ENCODE results near the gene ADGRG1. TPM values are rescaled to one million over a fixed set of nuclear protein-coding genes. Genes with fewer than 3 reads are reported as not detected.

The ADGRG1 gene
- total RNA-seq, 1 donor from 2014 or later: 116 TPM

GRCh38 chr16:57698812-57699405 lies 70.5 kb downstream of the ADGRG1 start:
- TF ChIP-seq, protein P1, sequence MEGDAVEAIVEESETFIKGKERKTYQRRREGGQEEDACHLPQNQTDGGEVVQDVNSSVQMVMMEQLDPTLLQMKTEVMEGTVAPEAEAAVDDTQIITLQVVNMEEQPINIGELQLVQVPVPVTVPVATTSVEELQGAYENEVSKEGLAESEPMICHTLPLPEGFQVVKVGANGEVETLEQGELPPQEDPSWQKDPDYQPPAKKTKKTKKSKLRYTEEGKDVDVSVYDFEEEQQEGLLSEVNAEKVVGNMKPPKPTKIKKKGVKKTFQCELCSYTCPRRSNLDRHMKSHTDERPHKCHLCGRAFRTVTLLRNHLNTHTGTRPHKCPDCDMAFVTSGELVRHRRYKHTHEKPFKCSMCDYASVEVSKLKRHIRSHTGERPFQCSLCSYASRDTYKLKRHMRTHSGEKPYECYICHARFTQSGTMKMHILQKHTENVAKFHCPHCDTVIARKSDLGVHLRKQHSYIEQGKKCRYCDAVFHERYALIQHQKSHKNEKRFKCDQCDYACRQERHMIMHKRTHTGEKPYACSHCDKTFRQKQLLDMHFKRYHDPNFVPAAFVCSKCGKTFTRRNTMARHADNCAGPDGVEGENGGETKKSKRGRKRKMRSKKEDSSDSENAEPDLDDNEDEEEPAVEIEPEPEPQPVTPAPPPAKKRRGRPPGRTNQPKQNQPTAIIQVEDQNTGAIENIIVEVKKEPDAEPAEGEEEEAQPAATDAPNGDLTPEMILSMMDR (IDR thresholded peaks at IDR 0.05; ENCODE audit: partially characterized antibody, unreplicated experiment): no peak
- DNase-seq: no peak
- no peaks in the 10 kb centered on the region for H3K36me3 Mint-ChIP-seq (ENCODE audit: unreplicated experiment)
- H3K27ac Mint-ChIP-seq (ENCODE audit: unreplicated experiment): no peak overlapping the region
- peaks cover 4% of the 10 kb centered on the region for H3K27me3 Mint-ChIP-seq (ENCODE audit: unreplicated experiment)
- H3K9me3 Mint-ChIP-seq (ENCODE audit: unreplicated experiment): no peaks in the 10 kb centered on the region
- no peak overlapping the region for H3K4me3 Mint-ChIP-seq (ENCODE audit: unreplicated experiment)
- H3K4me1 Mint-ChIP-seq (ENCODE audit: low read depth, unreplicated experiment): peaks cover 2% of the 10 kb centered on the region

GRCh38 chr16:57699481-57699880 lies 71.1 kb downstream of the ADGRG1 start:
- no peaks in the 10 kb centered on the region for H3K9me3 Mint-ChIP-seq (ENCODE audit: unreplicated experiment)
- H3K27me3 Mint-ChIP-seq (ENCODE audit: unreplicated experiment): peaks cover 4% of the 10 kb centered on the region
- no peak for DNase-seq
- no peak overlapping the region for H3K27ac Mint-ChIP-seq (ENCODE audit: unreplicated experiment)
- H3K4me3 Mint-ChIP-seq (ENCODE audit: unreplicated experiment): no peak overlapping the region
- TF ChIP-seq, protein P1 (IDR thresholded peaks at IDR 0.05; ENCODE audit: partially characterized antibody, unreplicated experiment): no peak
- peaks cover 2% of the 10 kb centered on the region for H3K4me1 Mint-ChIP-seq (ENCODE audit: low read depth, unreplicated experiment)
- H3K36me3 Mint-ChIP-seq (ENCODE audit: unreplicated experiment): no peaks in the 10 kb centered on the region

DNA sequence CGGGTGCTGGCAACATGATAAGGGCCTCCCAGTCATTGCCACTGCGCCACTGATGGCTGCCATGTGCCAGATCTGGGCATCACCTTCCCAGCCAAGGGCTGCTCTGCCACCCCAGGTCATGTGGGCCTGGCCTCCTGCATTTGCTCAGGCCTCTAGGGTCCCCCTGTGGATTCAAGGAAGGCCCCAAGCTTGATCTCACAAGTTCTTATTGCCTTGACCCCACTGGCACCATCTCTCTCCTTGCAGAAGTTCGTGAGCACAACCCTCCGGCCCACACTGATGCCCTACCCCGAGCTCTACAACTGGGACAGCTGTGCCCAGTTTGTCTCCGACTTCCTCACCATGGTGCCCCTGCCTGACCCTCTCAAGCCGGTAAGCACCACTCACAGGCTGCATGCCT lies 71.5 kb downstream of the ADGRG1 start:
- TF ChIP-seq, protein P1 (IDR thresholded peaks at IDR 0.05; ENCODE audit: partially characterized antibody, unreplicated experiment): no peak
- H3K27ac Mint-ChIP-seq (ENCODE audit: unreplicated experiment): no peak overlapping the region
- peaks cover 4% of the 10 kb centered on the region for H3K27me3 Mint-ChIP-seq (ENCODE audit: unreplicated experiment)
- peaks cover 2% of the 10 kb centered on the region for H3K4me1 Mint-ChIP-seq (ENCODE audit: low read depth, unreplicated experiment)
- no peaks in the 10 kb centered on the region for H3K36me3 Mint-ChIP-seq (ENCODE audit: unreplicated experiment)
- no peaks in the 10 kb centered on the region for H3K9me3 Mint-ChIP-seq (ENCODE audit: unreplicated experiment)
- no peak overlapping the region for H3K4me3 Mint-ChIP-seq (ENCODE audit: unreplicated experiment)
- DNase-seq: no peak

DNA sequence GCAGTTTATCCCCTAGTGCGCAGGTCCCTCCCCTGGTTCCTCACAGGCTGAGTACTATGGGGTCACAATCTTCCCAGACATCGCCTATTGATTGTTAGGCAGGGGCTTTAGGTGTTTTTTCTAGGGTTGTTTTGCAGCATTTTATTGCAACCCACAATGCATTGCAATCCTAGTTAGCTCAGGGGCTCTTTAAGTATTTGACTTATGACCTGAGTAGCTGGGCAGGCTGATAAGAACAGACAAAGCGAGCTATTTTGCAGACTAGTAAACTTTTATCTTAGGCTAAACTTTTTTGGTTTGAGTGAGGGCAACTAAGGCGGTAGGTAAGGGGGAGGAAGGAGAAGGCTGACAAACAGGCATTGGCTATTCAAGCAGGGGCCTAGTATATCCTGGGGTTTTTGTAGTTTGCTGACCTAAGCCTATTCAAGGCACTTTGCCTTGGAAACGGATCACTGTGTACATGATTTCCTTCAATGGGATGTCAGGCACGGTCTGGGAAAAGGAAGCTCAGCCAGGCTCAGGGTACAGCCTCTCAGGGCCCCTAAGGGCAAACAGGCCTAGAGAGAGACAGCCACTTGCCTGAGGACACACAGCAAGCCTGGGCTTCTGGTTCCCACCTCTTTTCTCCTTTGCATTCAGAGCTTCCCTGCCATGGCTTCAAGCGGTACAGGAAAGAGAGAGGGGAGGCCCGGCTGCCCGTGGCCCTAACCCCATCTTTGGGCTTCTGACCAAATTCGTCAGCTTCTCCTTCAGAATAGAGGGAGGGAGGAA lies 72.5 kb downstream of the ADGRG1 start:
- H3K36me3 Mint-ChIP-seq (ENCODE audit: unreplicated experiment): no peaks in the 10 kb centered on the region
- no peak overlapping the region for H3K4me3 Mint-ChIP-seq (ENCODE audit: unreplicated experiment)
- no peak overlapping the region for H3K27ac Mint-ChIP-seq (ENCODE audit: unreplicated experiment)
- H3K27me3 Mint-ChIP-seq (ENCODE audit: unreplicated experiment): peaks cover 2% of the 10 kb centered on the region
- H3K4me1 Mint-ChIP-seq (ENCODE audit: low read depth, unreplicated experiment): peaks cover 2% of the 10 kb centered on the region
- no peaks in the 10 kb centered on the region for H3K9me3 Mint-ChIP-seq (ENCODE audit: unreplicated experiment)
- TF ChIP-seq, protein P1 (IDR thresholded peaks at IDR 0.05; ENCODE audit: partially characterized antibody, unreplicated experiment): no peak
- DNase-seq: no peak

GRCh38 chr16:57701759-57702371 lies 73.4 kb downstream of the ADGRG1 start:
- Mint-ChIP-seq H3K27ac (ENCODE audit: unreplicated experiment) (no peak overlapping the region), H3K9me3 (ENCODE audit: unreplicated experiment) (peaks cover under 1% of the 10 kb centered on the region), H3K36me3 (ENCODE audit: unreplicated experiment) (no peaks in the 10 kb centered on the region), H3K4me3 (ENCODE audit: unreplicated experiment) (no peak overlapping the region), H3K4me1 (ENCODE audit: low read depth, unreplicated experiment) (peaks cover 2% of the 10 kb centered on the region), H3K27me3 (ENCODE audit: unreplicated experiment) (peaks cover 2% of the 10 kb centered on the region)
- DNase-seq: no peak
- TF ChIP-seq, protein P1 (IDR thresholded peaks at IDR 0.05; ENCODE audit: partially characterized antibody, unreplicated experiment): no peak

Data from glutamatergic neuron (in vitro differentiated cells).